ENCODE measurements around the gene RAB6D. TPM values are rescaled to one million over a fixed set of nuclear protein-coding genes. Genes with fewer than 3 reads are reported as not detected.

Gene RAB6D
- polyA plus RNA-seq, 3 donors = 1.5 to 2.1 (median 1.6) TPM

Other genes starting within 250 kb of the RAB6D start
- gene POTEE, start 154.6 kb downstream of the RAB6D start, polyA plus RNA-seq (ENCODE audit: insufficient read length in 3 of 3) = under 1 TPM; 0.11 to 0.26 (median 0.16) TPM
- 1 to 10 TPM in 1 of 3 donors, under 1 TPM in 2; 0.33 to 1.8 (median 0.76) TPM for gene TUBA3D, start 112.0 kb upstream of the RAB6D start, polyA plus RNA-seq (ENCODE audit: insufficient read length in 3 of 3)
- 10 to 100 TPM; 41.9 to 84.7 (median 67.9) TPM for gene MZT2A, start 128.2 kb upstream of the RAB6D start, polyA plus RNA-seq (ENCODE audit: insufficient read length in 3 of 3)
- gene CCDC74A, start 163.7 kb upstream of the RAB6D start, polyA plus RNA-seq (ENCODE audit: insufficient read length in 3 of 3) = 10 to 100 TPM; 13.4 to 18.5 (median 18.2) TPM

Measured in renal cortex interstitium (tissue), 3 donors.